Lung microvascular endothelial cell (primary cell): ENCODE data around the gene ING3. TPM values are rescaled to one million over a fixed set of nuclear protein-coding genes. Genes with fewer than 3 reads are reported as not detected.

Experiments used
- DNase-seq, 2 donors: peaks; one replicate each; pipeline versions ENCODE4 v3.0.0 to v3.0.0-alpha.2; 2010; ENCODE audit warnings: low read depth in 2 of 2
- total RNA-seq: library from RNA; depleted of rRNA; stranded (reverse); fragments of >200 nt; gene quantifications from 2 replicates; pipeline ENCODE4 v1.2.1, GENCODE V29; 2014

Gene ING3, protein sequence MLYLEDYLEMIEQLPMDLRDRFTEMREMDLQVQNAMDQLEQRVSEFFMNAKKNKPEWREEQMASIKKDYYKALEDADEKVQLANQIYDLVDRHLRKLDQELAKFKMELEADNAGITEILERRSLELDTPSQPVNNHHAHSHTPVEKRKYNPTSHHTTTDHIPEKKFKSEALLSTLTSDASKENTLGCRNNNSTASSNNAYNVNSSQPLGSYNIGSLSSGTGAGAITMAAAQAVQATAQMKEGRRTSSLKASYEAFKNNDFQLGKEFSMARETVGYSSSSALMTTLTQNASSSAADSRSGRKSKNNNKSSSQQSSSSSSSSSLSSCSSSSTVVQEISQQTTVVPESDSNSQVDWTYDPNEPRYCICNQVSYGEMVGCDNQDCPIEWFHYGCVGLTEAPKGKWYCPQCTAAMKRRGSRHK
- 13.9 and 24.2 TPM in 2 replicates for total RNA-seq

DNA sequence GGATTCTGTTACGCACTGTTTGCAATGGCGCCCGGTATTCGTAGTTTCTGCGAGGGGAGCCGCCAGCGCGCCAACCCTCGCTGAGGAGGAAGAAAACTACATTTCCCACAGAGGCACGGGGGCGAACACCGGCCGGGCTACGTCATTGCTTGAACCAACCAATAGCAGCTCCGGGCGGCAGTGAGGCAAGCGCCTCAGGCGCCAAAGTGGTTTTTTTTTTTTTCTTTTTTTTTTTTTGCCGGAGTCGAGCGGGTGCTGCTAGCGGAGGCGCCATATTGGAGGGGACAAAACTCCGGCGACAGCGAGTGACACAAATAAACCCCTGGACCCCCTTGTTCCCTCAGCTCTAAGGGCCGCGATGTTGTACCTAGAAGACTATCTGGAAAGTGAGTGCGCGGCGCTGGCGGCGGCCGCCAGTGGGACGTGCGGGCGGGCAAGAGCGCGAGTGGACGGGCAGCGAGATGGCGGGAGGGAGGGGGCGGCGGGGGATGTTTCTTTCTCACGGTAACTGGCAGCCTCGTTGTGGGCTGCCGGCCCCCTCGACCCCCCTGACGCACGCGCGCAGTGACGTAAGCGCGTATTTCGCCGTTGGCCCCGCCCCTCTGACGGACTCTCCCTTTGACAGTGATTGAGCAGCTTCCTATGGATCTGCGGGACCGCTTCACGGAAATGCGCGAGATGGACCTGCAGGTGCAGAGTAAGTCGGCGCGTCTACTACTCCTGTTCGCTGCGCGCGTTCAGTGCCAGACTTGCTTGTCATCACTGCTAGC is at the start of gene ING3:
ING3 (plus strand) TSS at position 239 of the 770 bp plus-strand sequence; CDS start at position 359, 120 bp downstream.
- DNase-seq = peak; percentile 99

DNA sequence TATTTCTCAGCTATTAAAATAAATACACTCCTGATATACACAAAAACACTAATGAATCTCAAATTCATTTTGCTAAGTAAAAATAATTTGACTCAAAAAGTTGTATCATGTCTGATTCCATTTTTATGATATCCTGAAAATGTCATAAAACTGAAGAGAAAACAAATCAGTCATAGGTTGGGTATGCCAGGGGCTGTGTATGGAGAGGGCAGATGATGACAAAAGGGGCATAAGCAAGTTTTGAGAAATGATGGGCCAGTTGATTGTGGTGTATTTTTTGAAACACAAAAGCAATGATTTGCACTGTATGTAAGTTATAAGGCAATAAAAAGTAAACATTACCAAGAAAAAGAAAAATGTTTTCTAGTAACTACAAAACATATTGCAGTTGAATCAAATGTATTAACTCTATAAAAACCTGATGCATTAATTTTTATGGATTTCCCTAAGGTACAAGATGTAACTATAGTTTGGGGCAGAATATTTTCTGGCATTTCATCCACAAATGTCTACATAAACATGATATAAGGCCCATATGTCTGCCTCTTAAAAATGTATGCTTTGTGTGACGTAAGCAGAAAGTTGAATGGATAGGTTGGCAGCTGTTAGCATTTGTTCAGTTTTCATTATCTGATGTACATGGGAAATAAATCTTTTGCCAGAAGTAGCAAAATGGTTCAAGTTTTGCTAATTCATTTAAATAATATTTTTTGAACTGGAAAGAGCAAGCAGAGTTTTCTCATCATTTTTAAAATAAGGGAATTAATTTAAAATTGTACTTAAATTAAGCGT is 35.1 kb upstream of the ING3 start:
- DNase-seq = no peak

DNA sequence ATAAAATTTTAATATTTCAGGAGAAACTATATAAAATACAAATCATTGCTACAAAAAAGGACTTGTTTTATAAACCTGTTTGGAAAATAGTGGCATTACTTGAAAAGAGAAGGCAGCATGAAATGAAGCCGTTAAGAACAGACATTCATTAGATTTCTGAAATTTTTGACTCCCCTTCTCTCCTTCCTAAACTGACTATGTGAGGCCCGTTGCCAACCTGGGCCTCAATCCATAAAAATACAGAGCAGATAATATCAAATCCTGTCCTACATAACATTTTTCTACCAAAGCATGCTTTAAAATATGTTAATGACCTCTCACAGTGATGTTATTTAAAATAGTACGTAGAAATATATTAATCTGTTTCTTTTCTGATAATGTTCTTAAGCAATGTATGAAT is 34.5 kb upstream of the ING3 start:
- peak in 1 of 2 donors; percentile 50 for DNase-seq

DNA sequence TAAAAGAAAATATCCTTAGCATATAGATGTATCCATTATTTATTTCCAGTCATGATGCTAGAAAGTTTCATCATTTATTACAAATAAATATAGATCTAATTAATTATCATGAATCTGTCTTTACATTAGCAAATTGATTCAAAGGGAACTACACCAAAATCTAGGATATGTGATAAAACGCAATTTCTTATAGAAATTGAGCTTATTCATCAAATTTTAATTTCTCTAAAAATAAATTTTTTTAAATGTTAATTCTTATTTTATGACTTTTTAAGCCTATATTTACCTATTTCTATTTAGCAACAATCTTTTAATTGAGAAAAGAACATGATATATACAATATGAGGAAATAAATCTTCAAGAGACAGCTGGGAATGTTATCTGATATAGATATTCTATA is 34.0 kb upstream of the ING3 start:
- DNase-seq = no peak

DNA sequence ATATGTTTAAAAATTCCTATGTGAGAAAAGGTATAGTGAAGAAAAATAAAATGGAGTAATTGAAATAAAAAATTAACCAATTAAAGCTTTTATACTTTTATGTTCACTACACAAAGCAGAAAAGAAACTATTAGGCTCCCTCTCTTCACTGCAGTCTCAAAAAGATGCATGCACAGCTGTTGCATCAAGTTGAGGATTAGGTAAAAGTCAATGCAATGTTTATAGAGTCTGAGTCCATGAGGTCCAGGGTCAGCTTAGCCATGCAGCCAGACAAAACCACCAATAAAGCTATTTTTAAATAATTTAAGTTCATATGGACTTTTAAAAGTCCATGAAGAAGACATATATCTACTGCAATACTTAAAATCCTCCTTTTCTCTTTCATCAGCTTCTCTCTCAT is 31.1 kb upstream of the ING3 start:
- no peak for DNase-seq

DNA sequence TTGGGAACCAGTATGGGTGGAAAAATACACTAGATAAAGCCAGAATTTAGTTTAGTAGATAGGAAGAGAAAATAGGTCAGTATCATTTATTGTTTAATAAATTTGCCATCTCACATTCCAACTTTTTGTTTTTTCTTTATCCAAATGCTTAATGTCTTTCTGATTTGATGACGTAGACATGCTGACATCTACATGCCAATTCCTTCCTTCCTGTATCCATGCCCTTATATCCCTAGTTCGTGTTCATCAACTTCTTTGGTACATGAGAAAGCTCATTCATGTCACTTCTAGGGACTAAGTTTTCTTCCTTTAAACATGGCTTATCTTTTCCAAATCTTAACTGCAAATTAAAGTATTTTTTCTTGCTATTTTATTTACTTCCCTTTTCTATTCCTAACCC is 30.5 kb upstream of the ING3 start:
- no peak for DNase-seq

DNA sequence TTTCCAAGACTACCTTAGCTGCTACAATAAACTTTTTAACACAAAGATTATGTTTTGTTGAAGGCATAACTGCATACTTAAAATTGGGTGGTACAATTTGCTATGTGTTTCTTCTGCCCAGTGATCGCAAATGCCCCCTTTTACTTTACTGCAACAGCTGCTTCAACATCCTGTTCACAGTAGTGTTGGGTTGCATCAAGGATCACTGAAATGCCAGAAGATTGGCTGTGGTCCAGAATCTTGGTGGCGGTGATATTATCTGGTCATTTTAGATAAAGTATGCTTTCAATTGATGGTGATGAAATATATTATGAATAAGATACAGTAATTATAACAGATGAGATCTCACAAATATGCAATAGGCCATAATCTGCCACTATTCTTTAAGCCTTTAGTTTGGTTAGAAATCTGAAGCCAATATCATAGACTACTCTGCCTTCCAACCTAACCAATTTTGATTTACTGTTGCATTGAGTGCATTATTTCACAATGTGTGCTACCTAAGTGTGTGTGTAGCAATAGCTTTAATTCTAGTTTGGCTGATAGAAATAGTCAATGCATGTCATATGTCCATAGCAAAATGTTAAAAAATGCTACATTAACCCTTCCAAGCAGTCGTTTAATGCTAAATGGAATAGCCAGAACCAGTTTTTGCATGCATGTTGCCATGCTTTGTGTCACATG is 29.8 kb upstream of the ING3 start:
- DNase-seq = no peak

DNA sequence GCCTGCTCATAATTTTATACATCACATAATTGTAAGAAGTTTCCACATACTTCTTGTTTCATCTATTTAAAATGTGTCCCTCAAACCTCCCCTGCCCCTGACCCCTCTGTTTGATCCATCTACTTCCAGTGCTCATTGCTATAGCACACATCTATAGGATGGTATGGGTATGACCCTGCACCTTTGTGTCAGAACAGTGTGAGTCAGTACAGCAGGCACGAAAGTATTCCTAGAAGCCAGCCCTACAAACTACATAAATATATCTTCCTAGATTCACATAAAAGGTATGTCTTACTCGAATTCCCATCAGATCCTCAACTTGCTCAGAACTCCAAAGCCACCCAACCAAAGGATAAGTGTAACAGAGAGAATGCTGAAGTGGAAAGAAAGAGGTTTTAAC is 25.7 kb upstream of the ING3 start:
- peak in 1 of 2 donors; percentile 7 for DNase-seq

DNA sequence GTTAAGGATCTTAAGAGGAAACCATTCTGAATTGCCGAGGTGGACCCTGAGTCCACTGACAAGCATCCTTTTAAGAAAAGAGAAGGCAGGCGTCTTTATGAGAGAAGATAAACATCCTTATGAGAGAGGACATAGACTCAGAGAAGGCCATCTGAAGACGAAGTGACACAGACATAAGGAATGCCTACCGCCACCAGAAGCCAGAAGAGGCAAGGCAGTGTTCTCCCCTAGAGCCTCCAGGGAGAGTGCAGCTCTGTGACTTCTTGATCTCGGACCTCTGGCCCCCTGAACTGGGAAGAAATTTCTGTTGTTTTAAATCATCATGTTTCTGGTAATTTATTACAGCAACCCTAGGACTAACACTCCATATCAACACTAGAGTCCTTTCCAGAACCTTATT is 25.2 kb upstream of the ING3 start:
- DNase-seq = no peak

DNA sequence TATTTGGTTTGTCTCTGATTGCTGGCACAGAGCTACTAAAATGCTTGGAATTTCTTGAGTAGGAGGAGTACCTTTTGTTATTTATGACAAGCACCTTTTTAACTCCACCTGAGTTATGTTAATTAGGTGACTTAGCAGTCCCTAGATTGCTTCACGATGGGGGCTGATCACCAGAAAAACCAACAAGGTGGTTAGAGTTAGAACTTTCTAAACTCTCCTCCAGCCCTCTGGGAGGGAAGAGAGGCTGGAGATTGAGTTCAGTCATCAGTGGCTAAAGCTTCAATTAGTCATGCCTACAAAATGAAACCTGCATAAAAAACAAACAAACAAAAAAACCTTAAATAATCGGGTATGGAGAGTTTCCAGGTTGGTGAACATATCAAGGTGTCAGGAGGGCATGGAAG is 23.6 kb upstream of the ING3 start:
- no peak for DNase-seq

DNA sequence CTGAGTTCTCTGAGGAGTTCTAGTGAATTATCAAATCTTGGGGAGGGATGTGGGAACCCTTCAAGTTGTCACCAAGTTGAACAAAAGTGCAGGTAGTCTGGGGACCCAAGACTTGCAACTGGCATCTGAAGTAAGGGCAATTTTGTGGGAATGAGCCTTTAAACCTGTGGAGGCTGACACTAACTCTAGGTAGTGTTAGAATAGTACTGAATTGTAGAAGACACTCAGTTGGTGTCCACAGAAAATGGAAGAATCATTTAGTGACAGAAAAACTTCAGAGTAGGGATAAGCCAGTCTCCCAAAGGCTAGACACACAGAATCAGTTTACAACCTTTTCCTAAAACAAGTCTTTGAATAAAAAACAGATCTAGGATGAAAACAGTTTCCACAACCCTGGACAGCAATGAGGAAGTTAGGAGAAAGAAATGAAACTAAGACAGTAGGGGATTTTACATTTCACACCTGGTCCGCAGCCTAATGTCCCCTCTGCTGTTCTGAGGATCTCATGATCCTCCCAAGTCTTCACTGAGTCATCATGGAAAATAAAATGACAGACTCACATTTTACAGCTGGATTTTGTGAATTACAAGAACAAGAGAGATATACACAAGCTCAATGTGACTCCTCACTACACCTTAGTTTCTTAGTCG is 23.0 kb upstream of the ING3 start:
- DNase-seq = no peak

DNA sequence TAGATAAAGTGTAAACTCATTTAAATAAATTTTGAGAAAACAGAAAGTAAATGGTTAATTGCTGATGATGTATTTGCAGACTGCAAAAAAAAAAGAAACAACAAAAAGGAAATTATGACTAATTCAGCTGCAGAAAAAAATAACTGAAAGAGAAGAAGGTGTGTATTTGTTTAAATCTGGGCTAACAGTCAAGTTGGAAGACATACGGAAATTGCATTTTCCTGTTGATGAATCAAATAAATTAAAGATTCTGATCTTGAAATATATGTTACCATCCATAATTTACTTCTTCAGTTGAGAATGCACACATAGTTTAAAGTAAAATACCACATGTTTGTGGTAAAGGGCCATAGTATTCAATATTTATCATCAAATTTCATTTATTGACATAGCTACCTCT is 19.3 kb upstream of the ING3 start:
- peak; percentile 69 to 77 for DNase-seq

DNA sequence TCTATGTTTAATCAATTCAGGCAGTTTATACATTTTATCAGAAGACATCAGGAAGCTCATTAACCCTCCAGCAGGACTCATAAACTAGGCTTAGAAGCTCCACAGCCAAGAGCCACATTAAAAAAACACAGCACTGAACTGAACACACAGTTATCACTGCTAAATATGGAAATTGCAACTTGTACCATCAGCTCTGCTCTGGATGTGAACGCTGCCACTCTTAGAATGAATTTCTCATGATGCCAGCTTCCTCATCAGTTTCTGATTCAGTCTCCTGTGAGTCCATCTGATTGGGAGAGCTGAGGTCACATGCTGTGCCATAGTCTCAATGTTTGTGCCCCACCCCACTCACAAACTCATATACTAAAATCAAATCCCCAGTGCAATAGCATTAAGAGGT is 17.1 kb upstream of the ING3 start:
- peak in 1 of 2 donors; percentile 62 for DNase-seq

DNA sequence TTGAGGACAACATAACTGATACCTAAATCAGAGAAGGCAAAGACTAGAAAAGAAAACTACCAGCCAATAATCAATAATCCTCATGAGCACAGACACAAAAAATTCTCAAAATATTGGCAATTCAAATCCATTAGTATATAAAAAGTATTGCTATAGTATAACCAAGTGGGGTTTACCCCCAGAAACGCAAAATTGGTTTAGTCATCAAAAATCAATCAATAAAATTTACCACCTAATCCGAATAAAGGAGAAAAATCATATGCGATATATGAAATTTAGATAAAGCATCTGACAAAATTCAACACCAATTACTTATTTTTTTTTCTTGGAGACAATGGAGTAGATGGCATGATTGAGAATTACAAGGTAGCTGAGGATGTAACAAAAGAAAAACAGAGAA is 11.2 kb upstream of the ING3 start:
- no peak for DNase-seq

DNA sequence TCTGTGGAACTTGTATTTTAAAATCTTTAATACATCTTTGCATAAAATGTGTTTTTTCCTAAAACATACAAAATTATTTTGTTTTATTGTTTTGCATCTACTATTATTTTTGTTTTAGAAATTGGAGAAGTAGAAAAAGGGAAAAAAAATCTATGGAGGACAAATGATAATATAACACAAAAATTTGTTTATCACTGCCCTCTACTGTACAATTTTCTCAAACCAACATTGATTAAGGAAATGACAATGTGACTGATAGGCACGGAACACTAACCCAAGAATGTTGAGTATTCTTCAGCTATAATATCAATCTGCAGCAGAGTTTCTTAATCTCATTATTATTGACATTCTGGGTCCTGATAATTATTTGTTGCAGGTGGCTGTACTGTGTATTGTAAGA is 9.5 kb upstream of the ING3 start:
- DNase-seq = peak; percentile 36 to 65

DNA sequence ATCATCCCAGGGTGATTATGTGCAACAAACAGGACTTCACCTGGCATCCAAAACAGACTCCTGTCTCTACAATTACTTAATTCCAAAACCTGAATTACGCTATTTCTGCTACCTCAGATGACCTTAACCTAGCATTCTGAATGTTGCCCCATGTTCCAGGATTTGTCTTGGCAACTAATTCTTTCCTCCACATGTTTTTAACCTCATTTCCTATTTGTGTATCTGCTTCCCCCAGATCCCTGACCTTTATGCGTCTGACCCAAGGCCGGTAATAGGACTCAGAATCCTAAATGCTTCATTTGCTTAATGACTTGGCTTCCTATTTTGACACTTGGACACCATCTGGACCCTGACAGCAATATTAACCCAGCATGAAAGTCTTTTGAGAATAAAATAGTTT is 8.7 kb upstream of the ING3 start:
- DNase-seq = peak; percentile 91 to 94

DNA sequence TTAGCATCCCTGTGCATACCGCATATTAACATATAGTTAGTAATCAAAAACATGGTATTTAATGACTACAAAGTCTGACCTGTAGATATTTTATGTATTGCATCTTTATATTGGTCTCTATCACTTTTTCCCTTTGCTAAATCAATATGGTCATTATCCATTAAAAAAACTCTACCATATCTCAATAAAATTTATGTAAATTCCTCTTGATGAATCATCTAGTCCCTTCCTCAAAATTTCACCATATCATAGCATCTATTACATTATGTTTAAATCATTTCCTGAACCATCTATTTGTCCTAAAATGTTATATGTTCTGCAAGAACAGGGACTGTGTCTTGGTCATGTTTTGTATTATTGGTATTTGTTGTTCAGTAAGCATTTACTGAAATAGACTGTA is 7.7 kb upstream of the ING3 start:
- no peak for DNase-seq

DNA sequence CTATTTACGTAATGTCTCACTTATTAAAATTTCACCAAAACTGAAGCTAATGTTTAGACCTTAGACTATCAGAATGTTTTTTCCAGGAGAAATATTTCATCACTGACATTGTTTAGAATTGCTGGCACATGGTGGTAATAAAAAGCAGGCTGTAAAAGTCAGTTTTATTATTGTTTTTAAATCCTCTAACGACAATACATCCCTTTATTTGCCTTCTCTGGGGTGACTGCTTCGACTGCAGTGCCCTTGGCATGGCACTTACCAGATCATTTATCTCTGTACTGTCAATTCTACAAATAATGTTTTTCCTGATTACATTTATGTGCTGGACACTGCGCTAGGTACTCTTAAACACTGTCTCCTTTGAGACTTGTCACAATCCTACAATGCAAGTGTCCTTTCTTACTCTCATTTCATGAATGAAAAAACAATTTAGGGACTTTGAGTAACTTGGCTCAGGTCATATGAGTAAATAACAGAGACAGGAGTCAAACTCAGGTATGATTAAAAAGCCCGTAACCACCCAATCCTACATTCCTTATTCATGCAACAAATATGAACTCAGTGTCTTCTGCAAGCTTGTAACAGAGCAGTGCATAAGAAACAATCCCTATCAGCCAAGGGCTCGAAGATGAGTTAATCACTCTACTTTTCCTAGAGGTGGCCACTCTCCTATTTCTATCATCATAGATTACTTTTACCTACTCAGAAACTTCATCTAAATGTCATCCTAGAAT is 5.6 kb upstream of the ING3 start:
- peak in 1 of 2 donors; percentile 31 for DNase-seq

DNA sequence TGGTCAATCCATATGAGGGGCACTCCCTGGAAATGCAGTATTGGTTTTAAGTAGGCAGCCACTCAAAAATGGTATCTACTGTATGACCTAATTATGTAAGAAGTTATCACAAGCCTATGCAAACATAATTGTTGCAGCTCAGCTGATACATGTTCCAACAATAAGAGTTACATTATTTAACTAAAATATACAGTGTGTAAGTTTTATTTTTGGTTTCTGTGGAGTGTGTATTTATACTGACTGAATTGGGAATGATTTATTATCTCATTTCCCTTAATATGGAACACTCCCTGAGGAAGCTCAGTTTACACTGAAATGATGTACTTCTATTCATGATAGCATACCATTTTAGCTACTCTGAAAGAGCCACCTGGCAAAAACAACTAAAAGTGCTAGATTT is 2.6 kb upstream of the ING3 start:
- DNase-seq = no peak

DNA sequence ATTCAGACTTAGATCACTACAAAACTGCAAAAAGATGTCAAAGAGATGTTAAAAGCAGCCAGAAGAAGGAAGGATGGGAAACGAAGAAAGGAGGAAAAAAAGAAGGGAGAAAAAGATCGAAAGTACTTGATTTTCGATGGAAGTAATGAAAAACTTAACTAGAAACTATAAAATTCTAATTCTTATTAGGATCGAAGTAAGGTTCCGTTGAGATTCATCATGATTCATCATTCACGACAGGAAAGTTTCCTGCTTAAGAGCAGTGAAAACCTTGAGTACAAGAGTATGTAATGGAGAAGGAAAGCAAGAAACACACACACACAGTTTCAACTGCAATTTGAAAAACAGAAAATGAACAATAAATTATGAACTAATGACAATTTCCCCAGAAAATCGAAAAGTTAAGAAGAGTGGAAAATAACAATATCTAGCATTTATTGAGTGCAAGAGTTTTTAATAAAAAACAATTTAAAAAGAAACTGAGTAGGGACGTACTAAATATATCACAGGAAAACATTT is 1.1 kb upstream of the ING3 start:
- peak in 1 of 2 donors; percentile 44 for DNase-seq
